SK-N-SH treated with all-trans-retinoic acid at 6 μM for 48 hours (cell line): ENCODE measurements around the gene BBS9.

Experiments used
- ATAC-seq: fragments of 200-7000 bp; cut with Tn5 transposase; 3 replicates; pipeline ENCODE4 v1.9.1; 2020; ENCODE audit warnings: mild to moderate bottlenecking, moderate library complexity
- ARNTL ChIP-seq: fragments of 450-650 bp; formaldehyde crosslinking; IDR thresholded peaks from 2 replicates; pipeline ENCODE4 v1.5.0; 2020; ENCODE audit warnings: low read depth, mild to moderate bottlenecking, moderate library complexity, borderline replicate concordance
- BACH2 ChIP-seq: fragments of 250-450 bp; sonication (Bioruptor Pico); IDR thresholded peaks from 2 replicates; pipeline ENCODE4 v1.9.0; 2021; ENCODE audit warnings: mild to moderate bottlenecking, borderline replicate concordance
- CREB5 ChIP-seq: fragments of 250-450 bp; sonication (Bioruptor Pico); IDR thresholded peaks from 2 replicates; pipeline ENCODE4 v1.5.1; 2020; ENCODE audit warnings: low read depth, mild to moderate bottlenecking, moderate library complexity
- CSDC2 ChIP-seq: fragments of 250-450 bp; sonication (Bioruptor Pico); IDR thresholded peaks from 2 replicates; pipeline ENCODE4 v1.5.0; 2020; ENCODE audit warnings: mild to moderate bottlenecking, moderate library complexity
- CSRNP3 ChIP-seq: fragments of 250-450 bp; sonication (Bioruptor Pico); IDR thresholded peaks from 2 replicates; pipeline ENCODE4 v1.5.1; 2021; ENCODE audit warnings: mild to moderate bottlenecking, moderate library complexity
- ESRRG ChIP-seq: fragments of 250-450 bp; sonication (Bioruptor Pico); IDR thresholded peaks from 2 replicates; pipeline ENCODE4 v1.6.1; 2021; ENCODE audit warnings: mild to moderate bottlenecking
- GLIS3 ChIP-seq: fragments of 250-450 bp; sonication (Bioruptor Pico); IDR thresholded peaks from 2 replicates; pipeline ENCODE4 v1.5.0; 2020; ENCODE audit warnings: mild to moderate bottlenecking, moderate library complexity
- OSR1 ChIP-seq: fragments of 250-450 bp; sonication (Bioruptor Pico); IDR thresholded peaks from 2 replicates; pipeline ENCODE4 v1.8.0; 2022; ENCODE audit warnings: moderate library complexity, mild to moderate bottlenecking, inconsistent platforms
- POU6F1 ChIP-seq: fragments of 250-450 bp; sonication (Bioruptor Pico); IDR thresholded peaks from 2 replicates; pipeline ENCODE4 v1.8.0; 2021; ENCODE audit warnings: low read depth, mild to moderate bottlenecking, moderate library complexity, borderline replicate concordance
- PPARA ChIP-seq: fragments of 250-450 bp; sonication (Bioruptor Pico); IDR thresholded peaks from 2 replicates; pipeline ENCODE4 v1.5.0; 2020; ENCODE audit warnings: mild to moderate bottlenecking, borderline replicate concordance
- RARB ChIP-seq: fragments of 250-450 bp; sonication (Bioruptor Pico); IDR thresholded peaks from 2 replicates; pipeline ENCODE4 v1.8.0; 2021; ENCODE audit warnings: mild to moderate bottlenecking, moderate library complexity
- SNAI2 ChIP-seq: fragments of 250-450 bp; sonication (Bioruptor Pico); IDR thresholded peaks from 2 replicates; pipeline ENCODE4 v1.5.0; 2020; ENCODE audit warnings: mild to moderate bottlenecking, moderate library complexity
- TCF4 ChIP-seq: fragments of 250-450 bp; sonication (Bioruptor Pico); IDR thresholded peaks from 2 replicates; pipeline ENCODE4 v1.8.0; 2021; ENCODE audit warnings: mild to moderate bottlenecking, moderate library complexity, borderline replicate concordance
- ZC3H10 ChIP-seq: fragments of 250-450 bp; sonication (Bioruptor Pico); IDR thresholded peaks from 2 replicates; pipeline ENCODE4 v1.5.1; 2021; ENCODE audit warnings: mild to moderate bottlenecking, moderate library complexity
- ZFP3 ChIP-seq: fragments of 250-450 bp; sonication (Bioruptor Pico); IDR thresholded peaks from 2 replicates; pipeline ENCODE4 v1.5.0; 2020; ENCODE audit warnings: mild to moderate bottlenecking, moderate library complexity
- ZFP30 ChIP-seq: fragments of 450-650 bp; formaldehyde crosslinking; IDR thresholded peaks from 2 replicates; pipeline ENCODE4 v1.5.0; 2022; ENCODE audit warnings: mild to moderate bottlenecking, moderate library complexity
- ZNF565 ChIP-seq: fragments of 450-650 bp; formaldehyde crosslinking; conservative IDR thresholded peaks from 2 replicates; pipeline ENCODE4 v1.5.0; 2020; ENCODE audit warnings: low read depth, mild to moderate bottlenecking, moderate library complexity
- ZNF8 ChIP-seq: fragments of 450-650 bp; formaldehyde crosslinking; IDR thresholded peaks from 2 replicates; pipeline ENCODE4 v1.5.0; 2020; ENCODE audit warnings: mild to moderate bottlenecking, moderate library complexity

The BBS9 gene

GRCh38 chr7:33535989-33536388 lies 406.6 kb downstream of the BBS9 start:
- TF ChIP-seq POU6F1 (CRISPR knock-in tag) (no peak), ZFP3 (CRISPR knock-in tag) (no peak), ZNF565 (CRISPR knock-in tag) (no peak), SNAI2 (CRISPR knock-in tag) (no peak), CREB5 (CRISPR knock-in tag) (no peak), CSDC2 (no peak), RARB (CRISPR knock-in tag) (no peak), ZNF8 (CRISPR knock-in tag) (no peak), ZFP30 (CRISPR knock-in tag) (no peak), ARNTL (CRISPR knock-in tag) (no peak), PPARA (CRISPR knock-in tag) (no peak), ESRRG (CRISPR knock-in tag) (no peak), CSRNP3 (CRISPR knock-in tag) (no peak), TCF4 (CRISPR knock-in tag) (no peak), OSR1 (CRISPR knock-in tag) (no peak), BACH2 (CRISPR knock-in tag) (no peak)
- ATAC-seq, result no peak

- no peak for ATAC-seq
- TF ChIP-seq OSR1 (CRISPR knock-in tag), result no peak
- TF ChIP-seq ZFP3 (CRISPR knock-in tag), result no peak
Measured at GRCh38 chr7:33536398-33537103, 407.2 kb downstream of the BBS9 start.

- ATAC-seq, result no peak
- TF ChIP-seq ZNF8 (CRISPR knock-in tag), result no peak
- no peak for TF ChIP-seq ESRRG (CRISPR knock-in tag)
- TF ChIP-seq ZC3H10, result no peak
- TF ChIP-seq SNAI2 (CRISPR knock-in tag), result no peak
- TF ChIP-seq CSDC2, result no peak
- TF ChIP-seq RARB (CRISPR knock-in tag), result no peak
- no peak for TF ChIP-seq TCF4 (CRISPR knock-in tag)
Measured at GRCh38 chr7:33537104-33537477, 407.7 kb downstream of the BBS9 start.

GRCh38 chr7:33539198-33539597 lies 409.8 kb downstream of the BBS9 start:
- ATAC-seq, result no peak
- no peak for TF ChIP-seq POU6F1 (CRISPR knock-in tag)
- no peak for TF ChIP-seq BACH2 (CRISPR knock-in tag)
- no peak for TF ChIP-seq ZC3H10
- TF ChIP-seq ZFP30 (CRISPR knock-in tag), result no peak
- TF ChIP-seq CSRNP3 (CRISPR knock-in tag), result no peak
- TF ChIP-seq GLIS3 (CRISPR knock-in tag), result no peak
- no peak for TF ChIP-seq SNAI2 (CRISPR knock-in tag)
- TF ChIP-seq, all 23 proteins: peak for 0
